NCI-H345 treated with DMSO at 0.1 percent for 48 hours (cell line): ENCODE results near the gene RBPJ.
A peak's percentile ranks its signal among the peaks of the same experiment; 100 is the strongest.

Experiments
- DNase-seq: peaks from one replicate; lab custom pipeline; 2025; ENCODE audit not compliant: unreplicated experiment; lab: John Stamatoyannopoulos, UW

Gene RBPJ

DNA sequence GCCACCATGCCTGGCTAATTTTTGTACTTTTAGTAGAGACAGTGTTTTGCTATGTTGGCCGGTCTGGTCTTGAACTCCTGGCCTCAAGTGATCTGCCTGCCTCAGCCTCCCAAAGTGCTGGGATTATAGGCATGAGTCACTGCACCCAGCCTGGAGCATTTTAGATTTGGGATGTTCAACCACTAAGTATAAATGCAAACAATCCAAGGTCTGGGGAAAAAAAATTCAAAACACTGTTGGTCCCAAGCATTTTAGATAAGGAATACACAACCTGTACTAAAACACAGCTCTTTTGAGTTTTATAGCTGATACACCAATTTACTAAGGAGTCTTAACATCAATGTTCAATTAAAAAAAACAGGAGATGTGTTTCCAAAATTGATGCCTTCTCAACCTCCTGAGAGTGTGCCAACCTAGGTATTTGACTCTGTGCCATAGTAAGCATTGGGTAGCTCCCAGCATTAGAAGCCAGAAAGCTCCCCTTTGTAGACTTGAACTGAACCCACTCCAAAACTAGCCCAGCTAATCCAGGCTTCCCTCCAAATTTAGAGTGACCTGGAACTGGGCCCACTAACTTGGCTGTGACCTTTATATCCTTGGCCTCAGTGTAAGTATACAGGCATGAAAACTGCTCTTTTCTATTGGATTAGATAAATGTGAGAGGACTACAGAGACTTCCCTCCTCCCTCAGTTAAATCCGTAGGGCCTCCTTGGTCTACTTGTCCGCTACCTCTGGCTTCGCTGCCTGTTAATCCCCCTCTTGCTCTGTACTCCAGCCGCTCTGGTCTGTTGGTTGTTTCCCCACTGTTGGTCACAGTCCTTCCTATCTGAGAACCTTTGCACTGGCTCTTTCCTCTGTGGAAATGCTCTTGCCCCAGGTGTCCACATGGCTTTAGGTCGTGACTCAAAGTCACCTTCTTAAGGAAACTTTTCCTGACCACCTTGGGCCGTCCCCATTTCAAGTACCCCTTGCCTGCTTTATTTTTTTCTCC, 91.9 kb downstream of the RBPJ start:
- no peak for DNase-seq

DNA sequence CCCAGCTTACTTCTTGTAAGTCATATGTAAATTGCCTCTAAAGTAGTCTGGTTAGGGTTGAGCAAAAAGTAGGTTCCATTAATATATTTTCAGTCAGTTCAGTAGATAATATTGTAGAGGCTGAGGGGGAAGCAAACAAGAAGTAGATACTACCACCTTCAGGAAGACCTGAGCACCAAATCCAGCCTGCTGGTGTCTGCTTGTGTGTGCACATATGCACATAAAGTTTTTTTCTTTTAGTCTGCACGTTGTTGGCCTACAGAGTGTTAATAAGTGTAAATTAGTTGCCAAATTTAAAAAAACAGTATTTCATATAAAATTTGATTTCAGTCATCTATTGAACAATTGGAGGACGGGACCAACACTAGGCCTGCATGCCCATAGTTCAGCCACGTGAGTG, 92.8 kb downstream of the RBPJ start:
- DNase-seq: no peak

DNA sequence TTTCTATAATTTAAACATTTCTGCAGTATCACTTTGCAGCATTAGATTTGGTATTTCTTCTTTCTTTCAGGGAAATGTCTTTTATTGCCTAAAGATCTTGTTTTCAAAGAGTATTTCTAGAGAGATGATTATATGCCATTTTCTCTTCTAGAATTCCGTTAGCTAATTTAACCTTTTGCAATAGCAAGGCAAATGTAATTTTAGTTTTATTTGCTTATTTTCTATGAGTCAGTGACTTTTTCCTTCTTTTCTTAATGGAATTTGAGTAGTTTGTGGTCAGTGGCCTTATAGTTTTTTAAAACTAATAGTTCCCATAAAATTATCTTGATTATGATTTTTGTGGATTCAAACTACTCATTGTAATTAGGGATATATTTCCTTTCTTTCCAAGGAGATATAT, 97.3 kb downstream of the RBPJ start:
- no peak for DNase-seq

DNA sequence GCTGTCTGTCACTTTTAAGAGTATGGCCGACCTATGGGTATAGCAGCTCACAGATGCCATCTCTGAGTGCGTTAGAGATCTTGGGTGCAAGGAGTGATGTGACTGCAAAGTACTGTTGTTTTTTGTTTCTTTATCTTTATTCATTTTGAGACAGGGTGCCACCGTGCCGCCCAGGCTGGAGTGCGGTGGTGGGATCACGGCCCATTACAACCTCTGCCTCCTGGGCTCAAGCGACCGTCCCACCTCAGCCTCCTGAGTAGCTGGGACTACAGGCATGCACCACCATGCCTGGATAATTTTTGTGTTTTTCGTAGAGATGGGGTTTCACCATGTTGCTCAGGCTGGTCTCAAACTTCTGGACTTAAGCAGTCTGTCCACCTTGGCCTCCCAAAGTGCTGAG, 98.0 kb downstream of the RBPJ start:
- no peak for DNase-seq

DNA sequence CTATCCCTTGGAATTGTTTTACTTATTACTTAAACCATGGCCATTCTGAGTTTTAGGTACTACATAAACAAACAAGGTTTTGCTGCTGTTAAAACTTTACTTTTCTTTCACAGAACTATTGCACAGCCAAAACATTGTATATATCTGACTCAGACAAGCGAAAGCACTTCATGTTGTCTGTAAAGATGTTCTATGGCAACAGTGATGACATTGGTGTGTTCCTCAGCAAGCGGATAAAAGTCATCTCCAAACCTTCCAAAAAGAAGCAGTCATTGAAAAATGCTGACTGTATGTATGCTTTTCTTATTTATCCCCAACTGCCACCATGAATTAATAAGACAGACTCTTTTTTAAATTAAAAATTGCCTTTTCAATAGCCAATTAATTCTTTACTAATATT, 99.6 kb downstream of the RBPJ start:
- DNase-seq: no peak

DNA sequence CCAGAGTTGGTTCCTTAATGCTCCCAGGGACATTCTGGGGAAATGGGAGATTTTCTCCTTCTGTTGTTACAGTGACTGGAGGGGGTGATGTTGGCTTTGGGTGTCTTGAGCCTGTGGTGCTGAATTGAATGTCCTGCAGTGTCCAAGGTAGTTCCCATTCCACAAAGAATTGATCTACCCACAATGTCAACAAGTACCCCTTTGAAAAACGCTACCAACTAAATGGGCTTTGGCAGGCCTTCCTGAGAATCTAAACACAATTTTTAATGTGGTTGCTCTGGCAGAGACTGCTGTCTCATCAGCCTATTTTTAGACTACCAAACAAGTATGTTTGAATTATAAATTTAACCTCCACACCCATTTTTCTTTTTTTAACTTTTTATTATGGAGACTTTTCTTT, 100.1 kb downstream of the RBPJ start:
- DNase-seq: no peak

DNA sequence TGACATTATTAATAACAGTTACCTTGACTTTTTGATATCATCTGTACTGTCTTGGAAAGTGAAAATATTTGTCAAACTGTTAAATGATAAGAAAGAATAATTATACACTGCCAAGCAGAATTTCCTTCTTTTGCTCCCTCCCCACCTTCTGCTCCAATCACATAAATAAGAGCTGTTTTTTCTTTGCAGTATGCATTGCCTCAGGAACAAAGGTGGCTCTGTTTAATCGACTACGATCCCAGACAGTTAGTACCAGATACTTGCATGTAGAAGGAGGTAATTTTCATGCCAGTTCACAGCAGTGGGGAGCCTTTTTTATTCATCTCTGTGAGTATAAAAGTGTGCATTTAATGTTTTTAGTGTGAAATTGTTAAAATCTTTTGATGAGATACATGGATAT, 103.3 kb downstream of the RBPJ start:
- no peak for DNase-seq

DNA sequence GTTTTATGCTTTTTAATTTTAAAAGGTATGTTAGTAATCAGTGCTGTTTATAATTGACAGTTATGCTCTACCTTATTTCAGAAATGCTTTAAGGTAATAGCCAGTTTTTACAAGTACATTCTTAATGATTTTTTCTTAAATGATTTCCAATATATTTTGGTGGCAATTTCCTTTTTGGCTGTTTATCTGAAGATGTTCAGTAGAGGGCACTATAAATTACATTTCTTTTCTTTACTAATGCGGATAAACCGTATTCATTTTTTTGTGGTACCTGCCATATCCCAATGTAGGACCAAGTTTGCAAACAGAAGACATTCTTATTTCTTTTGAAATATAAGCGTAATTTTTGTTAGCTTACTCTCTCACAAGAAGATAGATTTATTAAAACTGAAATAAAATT, 104.0 kb downstream of the RBPJ start:
- DNase-seq: no peak

DNA sequence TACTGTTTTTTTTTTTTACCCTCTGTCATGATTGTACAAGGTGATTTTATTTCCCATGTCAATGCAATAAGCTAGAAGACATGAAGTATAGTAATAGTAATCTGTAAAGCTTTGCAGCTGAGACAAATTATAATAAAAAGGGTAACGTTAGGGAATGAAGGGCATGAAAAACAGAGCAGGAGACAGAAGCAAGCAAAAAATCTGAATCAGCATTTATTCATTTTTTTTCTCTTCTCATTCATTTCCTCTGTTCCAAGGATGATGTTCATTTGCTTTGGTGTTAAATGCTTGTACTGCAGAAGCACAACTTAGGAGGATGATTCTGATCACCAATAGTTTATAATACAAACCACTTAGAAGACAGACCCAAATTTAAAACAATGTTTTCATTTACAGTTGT, 105.1 kb downstream of the RBPJ start:
- DNase-seq: no peak

DNA sequence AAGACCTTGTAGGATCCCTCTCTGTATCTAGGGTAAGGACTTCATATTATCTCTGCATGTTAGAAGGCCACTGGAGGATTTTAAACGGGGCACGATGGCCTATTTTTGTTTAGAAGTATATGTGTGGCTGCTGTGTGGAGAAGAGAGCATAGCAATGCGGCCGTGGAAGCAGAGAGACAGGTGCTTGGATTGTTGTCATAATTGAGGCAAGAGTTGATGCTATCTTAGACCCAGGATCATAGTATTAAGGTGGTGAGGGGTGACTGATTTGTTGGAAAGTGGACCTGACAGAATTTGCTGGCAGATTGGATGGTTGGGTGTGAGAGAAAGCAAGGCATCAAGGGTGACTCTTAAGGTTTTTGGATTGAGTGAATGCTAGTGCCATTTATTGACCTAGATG, 106.1 kb downstream of the RBPJ start:
- DNase-seq: no peak

DNA sequence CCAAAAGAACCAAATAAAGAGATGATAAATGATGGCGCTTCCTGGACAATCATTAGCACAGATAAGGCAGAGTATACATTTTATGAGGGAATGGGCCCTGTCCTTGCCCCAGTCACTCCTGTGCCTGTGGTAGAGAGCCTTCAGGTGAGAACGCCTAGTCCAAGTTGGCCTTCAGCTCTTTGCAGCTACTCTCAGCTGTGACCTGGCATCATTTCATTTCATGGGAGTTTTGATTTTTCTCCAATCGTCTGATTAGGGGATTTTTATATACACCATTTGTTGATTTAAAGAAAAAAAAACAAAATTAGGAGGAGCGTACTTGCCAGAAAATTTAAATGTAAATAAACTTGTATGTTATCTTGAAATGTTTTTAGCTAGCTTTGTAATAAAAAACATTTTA, 109.1 kb downstream of the RBPJ start:
- DNase-seq: no peak

DNA sequence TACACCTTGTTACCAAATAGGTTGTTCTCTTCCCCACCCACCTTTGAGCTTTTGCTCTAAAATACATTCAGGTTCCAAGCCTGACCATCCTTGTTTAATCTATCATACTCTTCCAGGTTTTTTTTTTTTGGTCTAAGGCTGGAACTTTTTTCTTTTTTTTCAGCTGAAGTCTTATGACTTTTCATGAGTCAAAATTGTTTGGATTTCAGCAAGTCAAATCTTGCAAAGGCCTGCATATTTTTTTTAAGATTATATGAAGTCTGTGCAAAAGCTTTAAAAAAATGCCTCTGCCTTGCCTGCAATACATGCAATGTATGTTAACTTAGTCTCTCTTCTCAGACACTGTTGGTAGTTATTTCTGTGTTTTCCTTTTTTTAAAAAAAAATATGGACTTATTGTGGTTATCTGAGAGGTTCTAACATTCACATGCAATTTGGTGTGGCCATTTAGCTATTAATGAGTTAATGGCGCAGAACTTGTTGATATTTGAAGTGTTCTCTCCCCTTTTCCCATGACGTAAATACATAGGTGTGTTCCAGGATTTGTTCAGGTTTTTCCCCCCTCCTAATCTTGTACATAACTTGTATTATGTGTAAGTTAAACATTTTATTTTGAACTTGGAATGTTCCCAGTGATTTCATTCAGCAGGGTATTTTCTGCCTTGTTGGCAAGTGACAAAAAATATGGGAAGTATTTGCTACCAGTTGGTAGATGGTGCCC, 110.8 kb downstream of the RBPJ start:
- DNase-seq: no peak

DNA sequence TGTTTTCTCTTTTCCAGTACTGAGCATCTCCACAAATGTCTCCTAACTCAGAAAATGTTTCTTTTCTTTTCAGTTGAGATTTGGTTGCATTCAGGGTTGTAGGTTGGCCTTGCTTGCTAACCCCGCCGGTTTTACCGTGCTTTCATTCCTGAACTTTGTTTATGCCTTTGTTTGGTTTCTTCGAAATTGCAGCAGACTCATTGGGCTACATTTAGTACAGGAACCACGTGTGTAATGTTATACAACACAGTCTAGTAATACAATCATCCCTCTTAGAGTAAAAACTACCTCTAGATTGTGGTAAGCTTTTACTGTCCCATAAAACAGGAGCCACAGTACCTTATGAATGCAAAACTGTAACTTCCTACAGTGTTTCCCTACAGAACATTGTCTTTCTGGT, 111.6 kb downstream of the RBPJ start:
- DNase-seq: no peak

DNA sequence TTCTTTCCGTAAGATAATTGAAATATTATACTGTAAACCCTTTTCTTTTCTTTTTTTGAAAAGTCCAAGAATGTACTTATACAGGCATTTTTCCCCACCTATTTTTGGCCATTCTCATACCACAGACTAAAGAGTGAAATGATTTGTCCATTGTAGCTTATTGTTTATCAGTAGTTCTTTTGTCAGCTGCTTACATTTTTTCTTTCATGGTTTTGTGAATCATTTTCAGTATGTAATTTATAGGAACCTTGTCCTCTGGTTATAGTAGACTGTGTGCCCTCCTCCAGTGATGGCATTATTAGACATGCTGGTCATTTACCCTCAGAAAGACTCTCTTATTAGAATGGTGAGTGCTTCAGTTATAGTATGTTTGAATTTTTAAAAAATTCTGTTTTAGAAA, 112.7 kb downstream of the RBPJ start:
- no peak for DNase-seq

DNA sequence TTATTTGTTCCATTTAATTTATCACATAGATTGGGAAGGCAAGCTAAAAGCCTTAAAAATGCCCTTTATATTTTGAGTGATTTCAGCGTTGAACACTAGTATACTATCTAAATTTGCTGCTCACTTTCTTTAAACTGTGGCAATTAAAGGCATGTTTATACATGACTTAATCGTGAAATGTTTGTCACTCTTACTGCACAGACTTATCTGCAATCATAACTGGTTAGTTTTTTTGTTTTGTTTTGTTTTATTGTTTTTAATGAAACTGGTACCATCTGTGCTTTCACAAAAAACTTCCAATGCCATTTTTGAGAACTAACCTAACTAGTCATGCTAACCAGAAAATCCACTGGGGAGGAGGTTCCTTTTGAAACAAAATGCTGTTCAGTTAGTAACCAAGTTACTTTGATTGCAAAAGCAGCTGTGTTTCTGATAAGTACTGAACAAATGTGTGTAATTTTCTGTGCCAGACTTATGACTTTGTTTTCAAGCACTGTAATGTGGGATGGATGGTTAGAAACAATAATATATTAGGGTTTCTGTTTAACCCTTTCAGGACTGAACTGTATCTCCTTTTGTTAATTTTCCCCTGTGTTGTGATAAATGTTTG, 113.3 kb downstream of the RBPJ start:
- DNase-seq: no peak

DNA sequence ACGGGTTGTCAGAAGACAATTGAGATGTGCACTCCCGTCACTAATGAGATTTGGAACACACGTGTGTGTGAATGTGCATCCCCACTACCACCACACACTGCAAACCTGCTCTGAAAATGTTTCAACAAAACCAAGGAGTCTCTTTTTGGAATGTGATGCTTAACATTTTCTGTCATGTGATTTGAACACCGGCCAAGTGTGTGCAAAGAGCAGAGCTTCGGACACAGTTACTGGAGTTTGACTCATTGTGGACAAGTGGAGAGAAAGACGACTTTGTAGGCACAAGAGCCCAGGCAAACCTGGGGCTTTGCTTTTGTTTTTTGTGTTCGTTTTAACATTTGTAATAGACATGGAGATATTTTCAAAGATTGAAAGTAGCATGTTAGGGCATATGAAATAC, 120.3 kb downstream of the RBPJ start:
- DNase-seq: no peak

DNA sequence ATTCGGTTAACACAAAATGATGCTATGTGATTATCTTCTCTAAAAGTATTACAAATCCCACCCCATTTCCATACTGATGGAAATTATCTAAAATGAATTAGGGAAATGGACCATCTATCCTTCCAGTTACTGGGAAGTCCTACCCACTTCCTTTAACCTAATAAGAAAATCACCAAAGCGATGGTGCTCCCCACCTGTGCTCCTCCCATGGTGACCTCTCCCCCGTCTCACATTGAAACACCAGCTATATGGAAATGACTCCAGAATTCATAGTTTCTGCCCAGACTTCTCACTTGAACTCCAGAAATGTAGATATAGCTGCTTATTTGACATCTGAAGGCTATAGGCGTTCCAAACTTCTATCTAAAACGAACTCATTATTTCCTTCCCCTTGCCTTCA, 121.0 kb downstream of the RBPJ start:
- DNase-seq: no peak

DNA sequence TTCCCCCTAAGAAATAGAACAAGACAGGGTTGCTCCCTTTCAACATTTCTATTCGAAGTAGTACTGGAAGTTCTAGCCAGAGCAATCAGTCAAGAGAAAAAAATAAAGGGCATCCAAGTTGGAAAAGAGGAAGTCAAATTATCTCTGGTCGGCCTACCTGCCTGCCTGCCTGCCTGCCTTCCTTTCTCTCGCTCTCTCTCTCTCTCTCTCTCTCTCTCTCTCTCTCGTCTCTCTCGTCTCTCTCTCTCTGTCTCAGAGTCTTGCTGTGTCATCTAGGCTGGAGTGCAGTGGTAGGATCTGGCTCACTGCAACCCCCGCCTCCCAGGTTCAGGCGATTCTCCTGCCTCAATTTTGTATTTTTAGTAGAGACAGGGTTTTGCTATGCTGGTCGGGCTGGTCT, 126.6 kb downstream of the RBPJ start:
- DNase-seq: no peak

DNA sequence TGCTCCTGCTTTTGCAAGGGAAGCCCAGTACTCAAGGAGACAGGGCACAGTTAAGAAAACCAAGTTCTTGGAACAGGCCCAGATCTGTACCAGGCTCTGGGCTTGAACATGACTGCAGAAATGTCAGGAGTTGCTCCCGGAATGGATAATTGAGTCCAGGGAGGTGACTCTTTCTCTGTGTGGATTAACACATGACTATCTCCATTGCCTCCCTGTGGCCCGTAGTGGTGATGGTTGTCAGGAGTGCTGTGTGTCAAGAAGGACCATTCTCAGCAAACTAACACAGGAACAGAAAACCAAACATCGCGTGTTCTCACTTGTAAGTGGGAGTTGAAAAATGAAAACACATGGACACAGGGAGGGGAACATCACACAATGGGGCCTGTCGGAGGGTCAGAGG, 129.6 kb downstream of the RBPJ start:
- DNase-seq: no peak

DNA sequence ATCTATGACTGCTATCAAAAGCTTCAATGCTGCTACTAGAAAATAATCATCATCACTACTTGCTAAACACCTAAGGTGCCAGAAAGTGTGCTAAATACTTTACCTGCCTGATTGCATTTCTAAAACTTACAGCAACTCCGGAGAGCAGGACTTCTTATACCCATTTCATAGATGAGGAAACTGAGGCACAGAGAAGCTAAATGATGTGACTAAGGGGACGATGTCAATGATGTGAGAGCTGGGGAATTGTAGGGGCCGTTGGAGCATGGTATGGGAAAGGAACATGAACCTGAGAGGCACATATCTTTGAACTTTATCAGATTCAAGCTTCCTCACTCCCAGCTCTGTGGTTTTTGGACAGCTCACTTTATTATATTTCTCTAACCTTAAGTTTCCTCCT, 130.8 kb downstream of the RBPJ start:
- no peak for DNase-seq

DNA sequence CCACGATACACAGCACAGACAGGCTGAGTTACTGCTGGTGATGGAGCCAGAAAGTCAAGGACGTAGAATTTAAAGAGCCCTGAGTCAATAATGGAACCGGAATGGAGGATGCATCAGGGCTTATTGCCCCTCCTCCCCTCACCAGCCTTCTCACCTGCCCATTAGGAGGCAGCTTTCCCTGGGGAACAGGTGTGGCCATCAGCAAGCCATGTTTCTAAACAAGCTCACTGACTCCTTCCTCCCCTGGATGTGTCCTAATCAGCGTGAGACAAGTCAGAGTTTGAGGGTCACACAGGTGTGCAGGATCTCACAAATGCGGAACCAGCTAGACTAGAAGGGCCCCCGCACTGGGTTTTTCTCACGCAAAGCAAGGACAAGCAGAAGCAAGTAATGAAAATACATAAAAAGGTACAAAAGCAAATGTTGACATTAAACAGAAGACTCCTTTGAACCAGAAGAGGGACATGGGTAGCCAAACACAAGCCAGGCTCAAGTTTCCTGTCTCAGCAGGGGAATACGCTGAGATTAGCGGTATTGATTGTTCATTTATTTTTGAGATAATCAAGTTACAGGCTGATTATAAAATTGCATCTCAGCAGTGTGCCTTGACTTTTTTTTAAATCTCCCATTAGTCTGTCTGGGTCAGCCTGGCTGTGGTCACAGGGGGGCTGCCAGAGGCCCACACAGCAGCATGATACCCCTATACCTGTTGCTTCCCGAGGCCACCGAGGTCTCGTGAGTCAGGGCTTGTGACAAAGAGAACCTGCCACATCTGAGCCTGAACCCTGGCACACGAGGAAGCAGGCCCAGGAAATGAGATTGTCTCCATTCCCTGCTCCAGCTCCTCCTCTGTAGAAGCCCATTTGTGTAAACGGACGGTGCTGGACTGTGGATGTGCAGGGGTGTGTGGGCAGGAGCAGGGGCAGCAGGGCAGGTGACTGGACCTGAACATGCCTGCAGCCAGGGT, 132.0 kb downstream of the RBPJ start:
- DNase-seq: peak; percentile 72
